ENCODE measurements around the gene PRODH2. TPM values are rescaled to one million over a fixed set of nuclear protein-coding genes. Genes with fewer than 3 reads are reported as not detected.

Gene PRODH2
- polyA plus RNA-seq, 2 of the 4 experiments (the other 2 are of a cell fraction) = 0.92 to 1.0 TPM

- CTCF ChIA-PET = interaction anchor here (0.6 to 5.9 kb wide), 15 partner anchors 9 to 157 kb away, joined by 3 to 23 read pairs (median 4); partner anchors contain the start of gene KIRREL2
- ATAC-seq = peak in 1 of 2 experiments; percentile 7; a peak in 2 of 6 replicates
- 61% methylated on average over 11 of the region's 11 CpGs for WGBS (ENCODE audit: missing lambda C conversion rate)
Observed at GRCh38 chr19:35789195-35789977, 23.3 kb downstream of the PRODH2 start.

More at GRCh38 chr19:35789195-35789977, 23.3 kb downstream of the PRODH2 start:
- POLR2A ChIA-PET = no interaction called here
- no peak overlapping the region for H3K4me3 ChIP-seq
- peaks cover 8% of the 10 kb centered on the region for H3K4me1 ChIP-seq
- TF ChIP-seq FOXS1 (CRISPR knock-in tag; IDR thresholded peaks at IDR 0.05) = no peak
- no peak for TF ChIP-seq CHD4 (IDR thresholded peaks at IDR 0.05; ENCODE audit: borderline replicate concordance)
- TF ChIP-seq POLR2AphosphoS2 (conservative IDR thresholded peaks at IDR 0.05; ENCODE audit: low read length) = no peak
- TF ChIP-seq NFE2L2 (conservative IDR thresholded peaks at IDR 0.05; ENCODE audit: low read length) = no peak
- TF ChIP-seq RFX5 (IDR thresholded peaks at IDR 0.05) = no peak
- no peak for TF ChIP-seq RNF2 (IDR thresholded peaks at IDR 0.05; ENCODE audit: borderline replicate concordance, low read depth)
- TF ChIP-seq TP53 (CRISPR knock-in tag; IDR thresholded peaks at IDR 0.05) = no peak
- TF ChIP-seq MAZ (IDR thresholded peaks at IDR 0.05; ENCODE audit: borderline replicate concordance, low read depth, low read length) = no peak
- TF ChIP-seq ZC3H11A (IDR thresholded peaks at IDR 0.05) = no peak
- TF ChIP-seq PBX3 (IDR thresholded peaks at IDR 0.05) = no peak
- TF ChIP-seq BCL3 (IDR thresholded peaks at IDR 0.05) = no peak
- no peak for TF ChIP-seq BHLHE40 (IDR thresholded peaks at IDR 0.05; ENCODE audit: low read depth, low read length)
- TF ChIP-seq RARB (CRISPR knock-in tag; IDR thresholded peaks at IDR 0.05) = no peak
- TF ChIP-seq ZNF302 (CRISPR knock-in tag; IDR thresholded peaks at IDR 0.05) = no peak
- no peak for TF ChIP-seq HDAC2 (IDR thresholded peaks at IDR 0.05)
- TF ChIP-seq HOXB13 (CRISPR knock-in tag; IDR thresholded peaks at IDR 0.05; ENCODE audit: low read depth) = no peak
- no peak for TF ChIP-seq NR3C1 (IDR thresholded peaks at IDR 0.05)
- no peak for TF ChIP-seq REST (IDR thresholded peaks at IDR 0.05)
- no peak for TF ChIP-seq HOXA7 (CRISPR knock-in tag; IDR thresholded peaks at IDR 0.05)
- H3K4me2 ChIP-seq = no peak overlapping the region
- FAIRE-seq = no peak
- DNase-seq (ENCODE audit: low read depth in 1 of 2, low spot score in 1 of 2) = no peak
- no peak overlapping the region for H3K27ac ChIP-seq
- H3K9me3 ChIP-seq = no peaks in the 10 kb centered on the region

Data from A549 (cell line).